ENCODE results near the gene ANP32A. TPM values are rescaled to one million over a fixed set of nuclear protein-coding genes. Genes with fewer than 3 reads are reported as not detected.

The ANP32A gene
- total RNA-seq, 1 experiment from 2014 or later, result 220 TPM

GRCh38 chr15:68781217-68781616 lies 39.5 kb downstream of the ANP32A start:
- no peak overlapping the region for H3K4me2 ChIP-seq (ENCODE audit: low read length)
- no peak overlapping the region for H3K27ac ChIP-seq (ENCODE audit: low read depth, low read length)
- no peaks in the 10 kb centered on the region for H3K9me2 ChIP-seq (ENCODE audit: insufficient read depth)
- no peak for ATAC-seq
- BruUV-seq (replicated peaks), result no TSS peak
- DNase-seq (ENCODE audit: low read depth, low spot score), result no peak
- H3K9me3 ChIP-seq (ENCODE audit: control insufficient read depth in 1 of 2, insufficient read depth in 1 of 2, low read depth in 1 of 2, low read length in 2 of 2), result no peaks in the 10 kb centered on the region
- ChIA-PET POLR2A (no interaction called here), CTCF (interaction anchor here (0.9 kb wide), 1 partner anchor 94 kb away, joined by 5 read pairs; no protein-coding TSS in a partner anchor), RAD21 (ENCODE audit: low non-redundant PET in 1 of 2, low total read pairs in 2 of 2, uncharacterized antibody in 2 of 2, unreplicated experiment in 2 of 2) (no interaction called here)
- no peak overlapping the region for H3K9ac ChIP-seq (ENCODE audit: low read length)
- H3K27me3 ChIP-seq (ENCODE audit: insufficient read depth, low read length), result no peaks in the 10 kb centered on the region
- 0 out of 2 replicates have a peak, but pooled peaks cover 3% of the 10 kb centered on the region for H4K20me1 ChIP-seq (ENCODE audit: insufficient read depth)
- intact Hi-C loops (cut with micrococcal nuclease), result no loop called here
- H2AFZ ChIP-seq (ENCODE audit: low read depth, low read length, poor library complexity, severe bottlenecking), result no peak overlapping the region
- no peak overlapping the region for H3K4me3 ChIP-seq (replicated peaks in 1 of 2; ENCODE audit: low read depth in 1 of 2, low read length in 2 of 2)
- peaks cover 6% of the 10 kb centered on the region; the same call in 1 of the 2 replicates for H3K79me2 ChIP-seq (ENCODE audit: insufficient read depth, low read length)
- H3K4me1 ChIP-seq (ENCODE audit: control insufficient read depth in 1 of 2, insufficient read depth in 2 of 2, low read length in 2 of 2), result no peaks in the 10 kb centered on the region
- TF ChIP-seq REST (IDR thresholded peaks at IDR 0.05; ENCODE audit: low read depth), result no peak
- no peak for TF ChIP-seq FOSL1 (IDR thresholded peaks at IDR 0.05; ENCODE audit: low read depth)
- no peak for TF ChIP-seq SP1 (IDR thresholded peaks at IDR 0.05; ENCODE audit: low read depth)
- no peak for TF ChIP-seq TCF7L2 (IDR thresholded peaks at IDR 0.05; ENCODE audit: borderline replicate concordance, extremely low read depth, insufficient read depth, insufficient read length)
- no peak for TF ChIP-seq EGR1 (IDR thresholded peaks at IDR 0.05; ENCODE audit: low read depth)
- TF ChIP-seq CTCF (IDR thresholded peaks at IDR 0.05 in 2 of 3, conservative IDR thresholded peaks at IDR 0.05 in 1 of 3; ENCODE audit: borderline replicate concordance in 1 of 3, insufficient read depth in 1 of 3, low read depth in 2 of 3, low read length in 2 of 3), result no peak
- no peak for TF ChIP-seq ZFX (IDR thresholded peaks at IDR 0.05)
- TF ChIP-seq SRF (IDR thresholded peaks at IDR 0.05; ENCODE audit: low read depth), result no peak
- TF ChIP-seq MAX (IDR thresholded peaks at IDR 0.05), result no peak
- no peak for TF ChIP-seq JUND (IDR thresholded peaks at IDR 0.05)
- TF ChIP-seq ZBTB33 (IDR thresholded peaks at IDR 0.05; ENCODE audit: extremely low read depth, insufficient replicate concordance, low read length), result no peak
- no peak for TF ChIP-seq YY1 (IDR thresholded peaks at IDR 0.05; ENCODE audit: extremely low read depth, insufficient replicate concordance, low read depth, low read length)
- TF ChIP-seq POLR2A (IDR thresholded peaks at IDR 0.05; ENCODE audit: borderline replicate concordance, extremely low read depth, insufficient read depth, insufficient read length), result no peak
- no peak for TF ChIP-seq CBX3 (IDR thresholded peaks at IDR 0.05; ENCODE audit: low read depth)
- TF ChIP-seq EZH2 (IDR thresholded peaks at IDR 0.05), result no peak
- no peak for TF ChIP-seq POLR2AphosphoS5 (IDR thresholded peaks at IDR 0.05; ENCODE audit: low read depth, low read length)
- no peak for TF ChIP-seq EZH2phosphoT487 (IDR thresholded peaks at IDR 0.05; ENCODE audit: borderline replicate concordance)
- TF ChIP-seq SIN3A (IDR thresholded peaks at IDR 0.05; ENCODE audit: low read depth), result no peak
- TF ChIP-seq ATF3 (IDR thresholded peaks at IDR 0.05), result no peak
- H3K36me3 ChIP-seq (ENCODE audit: control insufficient read depth in 1 of 2, insufficient read depth in 2 of 2, low read length in 2 of 2), result peaks cover 40 to 43% of the 10 kb centered on the region in 2 experiments; a peak in 3 of 4 replicates
